Daoy (cell line): ENCODE measurements around the gene HIVEP3. TPM values are rescaled to one million over a fixed set of nuclear protein-coding genes. Genes with fewer than 3 reads are reported as not detected.
A peak's percentile ranks its signal among the peaks of the same experiment; 100 is the strongest.
"Not testable (repeated sequence)": the region's sequence is repeated elsewhere in the genome, so short reads cannot be mapped to it uniquely, and the experiment has no call there.

Experiments used
- DNase-seq: peaks from one replicate; pipeline ENCODE4 v3.0.0-alpha.2; 2015; ENCODE audit warnings: low read depth
- total RNA-seq: library from RNA; depleted of rRNA; stranded (reverse); fragments of >200 nt; shearing (Covaris generic); gene quantifications from 2 replicates; pipeline ENCODE4 v1.2.3, GENCODE V29; 2014

HIVEP3 gene
- total RNA-seq, 1 experiment from 2014 or later = 9.5 TPM

DNA sequence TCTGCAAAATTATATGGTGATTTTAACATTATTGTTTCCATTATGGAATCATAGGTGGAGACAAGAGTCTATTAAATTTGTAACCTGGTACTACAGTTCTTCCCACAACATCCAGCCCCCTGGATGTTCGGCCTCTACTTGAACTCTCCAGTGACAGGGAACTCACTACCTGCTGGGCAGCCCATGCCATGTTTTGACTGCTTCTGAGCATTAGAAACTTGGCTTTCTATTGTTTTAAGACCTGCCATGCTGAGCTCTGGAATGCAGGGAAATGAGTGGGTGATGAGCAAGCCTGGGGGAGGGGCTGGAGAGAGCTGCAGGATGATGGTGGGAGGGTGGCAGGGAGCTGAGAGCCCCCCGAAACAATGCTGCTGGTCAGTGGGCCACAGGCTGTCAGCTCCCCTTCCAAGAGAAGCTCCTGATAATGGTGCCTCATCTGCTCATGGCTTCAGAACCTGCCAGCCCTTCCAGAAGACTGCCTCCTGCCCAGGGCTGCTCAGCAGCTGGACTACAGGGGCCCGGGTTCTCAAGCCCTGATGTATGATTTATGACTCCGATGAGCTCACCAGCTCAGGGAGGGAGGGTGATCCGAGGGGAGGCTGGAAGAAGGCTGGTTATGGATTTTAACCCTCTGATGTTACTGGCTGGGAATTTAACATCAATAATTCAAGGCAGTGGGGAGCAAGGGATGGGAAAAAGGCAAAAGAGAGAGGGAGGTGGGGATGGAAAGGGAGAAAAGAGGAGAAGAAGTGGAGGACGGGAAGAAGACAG, 205.0 kb downstream of the HIVEP3 start:
- DNase-seq = peak; percentile 92

DNA sequence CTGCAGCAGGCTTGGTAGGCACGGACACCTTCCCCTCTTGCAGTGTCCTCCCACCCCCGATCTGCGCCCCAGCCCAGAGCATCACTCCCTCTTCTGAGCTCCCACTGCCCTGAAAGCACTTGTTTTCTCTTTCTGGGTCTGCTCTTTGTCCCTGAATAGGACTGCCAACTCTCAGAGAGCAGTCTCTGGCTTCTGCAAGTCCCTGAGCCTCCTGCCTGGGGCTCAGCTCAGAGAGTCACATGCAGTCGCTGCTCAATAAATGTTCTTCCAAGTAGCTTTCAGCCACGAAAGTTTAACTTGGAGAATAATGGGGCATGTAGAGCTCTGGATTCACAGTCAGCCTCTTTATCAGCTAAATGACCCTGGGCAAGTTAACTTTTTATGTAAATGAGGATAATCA, 205.6 kb downstream of the HIVEP3 start:
- no peak for DNase-seq

DNA sequence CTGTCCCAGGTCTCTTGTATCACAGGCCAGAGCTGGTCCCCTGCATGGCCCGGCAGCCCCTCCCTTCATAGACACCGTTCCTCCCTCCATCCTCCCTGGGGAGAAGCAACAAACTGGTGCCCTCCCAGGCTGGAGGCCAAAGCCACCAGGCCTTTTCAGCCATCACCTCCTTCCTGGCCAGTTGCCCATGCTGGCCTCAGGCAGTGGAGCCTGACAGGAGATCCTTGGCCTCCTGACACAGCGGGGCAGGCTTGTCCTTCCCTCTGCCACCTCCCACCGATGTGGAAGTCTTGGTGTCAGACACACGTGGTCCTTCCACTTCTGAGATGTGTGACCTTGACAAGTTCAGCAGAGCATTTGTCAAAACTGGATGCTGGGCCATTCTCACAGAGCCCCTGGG, 206.0 kb downstream of the HIVEP3 start:
- peak; percentile 51 for DNase-seq

DNA sequence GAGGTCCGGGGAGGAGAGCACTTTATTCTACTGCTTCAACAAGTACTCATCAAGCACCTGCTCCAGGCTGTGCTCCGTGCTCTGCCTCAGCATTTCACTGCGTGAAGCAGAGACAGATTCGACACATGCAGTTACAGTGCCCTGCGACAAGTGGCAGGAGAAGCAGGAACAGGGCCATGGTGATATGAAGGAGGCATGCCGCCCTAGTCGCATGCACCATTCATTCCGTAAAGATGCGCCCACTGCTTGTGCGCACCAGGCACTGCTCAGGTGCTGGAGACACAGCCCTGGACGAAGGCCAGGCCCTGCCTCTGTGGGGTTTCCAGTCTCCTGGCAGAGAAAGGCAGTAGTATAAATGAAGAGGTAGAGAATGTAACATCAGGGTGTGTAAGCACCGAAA, 206.6 kb downstream of the HIVEP3 start:
- DNase-seq = no peak

DNA sequence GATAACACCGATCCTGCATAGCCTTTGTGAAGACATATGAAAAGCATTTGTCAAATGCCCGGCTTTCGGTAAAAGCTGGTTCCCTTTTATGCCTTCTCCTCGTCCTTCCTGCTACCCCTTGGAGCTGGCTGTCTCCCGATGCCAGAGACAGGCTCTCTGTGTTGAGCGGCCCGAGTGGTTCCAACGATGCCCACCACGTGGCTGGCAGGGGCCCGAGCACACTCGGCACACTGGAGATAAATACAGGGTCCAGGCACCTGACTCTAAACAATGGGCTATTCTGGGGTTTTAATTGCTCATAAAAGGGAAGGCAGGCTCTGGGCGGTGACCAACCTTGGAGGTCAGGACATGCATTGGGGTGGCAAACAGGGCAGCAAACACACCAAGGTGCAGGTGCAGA, 207.1 kb downstream of the HIVEP3 start:
- no peak for DNase-seq

DNA sequence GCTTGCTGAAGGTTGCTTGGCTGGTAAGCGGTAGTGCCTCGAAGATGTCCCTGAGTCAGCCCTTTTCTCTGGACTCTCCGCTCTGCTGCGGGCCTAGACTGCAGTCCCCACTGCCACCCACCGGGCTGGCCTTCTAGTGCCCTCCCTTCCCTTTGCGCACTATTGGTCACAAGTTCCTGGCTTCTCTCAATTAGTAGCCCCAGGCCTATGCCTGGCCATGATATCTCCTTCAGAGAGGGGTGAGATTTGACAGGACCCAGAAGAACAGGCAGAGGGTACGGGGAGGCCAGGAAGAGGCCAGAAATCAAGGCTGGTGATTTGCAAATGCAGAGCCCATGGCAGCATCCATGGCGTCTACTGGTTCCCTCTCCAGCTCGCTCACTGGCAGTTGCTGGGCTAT, 207.7 kb downstream of the HIVEP3 start:
- no peak for DNase-seq

DNA sequence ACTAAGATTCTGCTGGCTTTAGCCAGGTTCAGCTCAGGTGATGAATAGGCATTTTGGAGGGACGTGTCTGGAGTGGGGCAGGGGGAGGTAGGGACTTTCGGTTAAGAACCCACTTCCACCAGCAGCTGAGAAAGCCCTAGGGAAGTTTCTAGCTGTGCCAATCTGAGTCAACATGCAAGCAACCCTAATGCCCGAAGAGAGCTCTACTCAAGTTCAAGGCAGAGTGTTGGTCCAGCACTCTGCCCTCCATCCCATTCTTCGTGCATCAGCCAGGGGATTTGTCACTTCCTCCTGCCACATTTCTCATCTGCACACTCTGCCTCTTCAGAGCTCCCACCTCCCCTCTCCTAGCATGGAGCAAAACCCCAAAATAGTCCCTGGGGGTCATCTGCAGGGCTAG, 208.8 kb downstream of the HIVEP3 start:
- DNase-seq = no peak

DNA sequence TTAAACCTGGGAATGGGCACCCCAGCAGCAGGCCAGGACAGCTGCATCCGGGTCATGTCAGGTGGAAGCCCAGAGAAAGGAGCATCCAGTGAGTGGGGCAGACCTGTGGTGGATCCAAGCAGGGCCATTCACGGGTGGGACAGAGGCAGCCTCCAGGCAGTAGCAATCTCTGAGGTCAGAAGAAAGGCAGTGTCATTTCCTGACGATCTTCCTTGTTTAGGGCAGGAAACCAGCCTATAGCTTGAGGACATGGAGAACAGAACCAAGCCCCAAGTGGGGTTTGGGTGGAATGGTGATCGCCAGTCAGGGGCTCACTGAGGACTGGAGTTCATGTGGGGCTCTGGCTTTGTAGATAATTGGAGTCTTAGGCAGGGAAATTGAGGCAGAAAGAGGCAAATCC, 209.4 kb downstream of the HIVEP3 start:
- no peak for DNase-seq

DNA sequence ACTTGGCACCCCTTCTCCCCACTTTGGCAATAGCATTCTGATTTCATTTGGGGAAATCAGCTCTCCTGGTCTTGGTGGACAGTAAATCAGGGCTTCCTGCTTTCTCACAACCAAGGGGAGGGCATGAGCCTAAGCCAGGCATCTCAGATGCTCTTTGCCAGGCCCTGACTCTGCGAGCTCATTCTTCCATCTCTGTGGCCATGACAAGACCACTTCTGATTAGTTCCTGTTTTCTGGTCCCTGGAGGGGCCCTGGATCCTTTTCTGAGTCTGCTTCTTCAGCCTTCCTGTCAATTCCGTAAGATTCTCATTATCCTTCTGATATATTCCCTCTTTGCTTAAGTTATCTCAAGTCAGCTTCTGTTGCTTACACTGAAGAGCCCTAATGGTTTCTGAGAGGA, 210.4 kb downstream of the HIVEP3 start:
- DNase-seq = no peak

DNA sequence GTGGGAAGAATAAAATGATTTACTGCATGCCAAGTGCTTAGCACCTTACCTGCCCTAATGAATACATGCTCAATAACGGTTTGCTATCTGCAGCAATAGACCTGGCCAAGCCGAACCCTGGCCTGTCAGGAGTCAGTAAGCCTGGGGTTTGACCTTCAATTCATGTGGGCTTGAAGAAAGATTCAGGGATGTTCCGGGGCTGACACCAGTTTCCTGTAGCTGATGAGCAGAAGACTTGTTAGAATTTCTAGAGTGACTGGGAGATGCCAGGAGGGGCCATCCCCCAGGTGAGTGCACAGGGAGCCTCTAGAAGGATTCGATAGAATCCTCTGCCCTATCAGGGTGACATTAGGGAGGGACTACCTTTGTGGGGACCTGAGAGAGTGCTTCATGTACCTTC, 210.9 kb downstream of the HIVEP3 start:
- no peak for DNase-seq

DNA sequence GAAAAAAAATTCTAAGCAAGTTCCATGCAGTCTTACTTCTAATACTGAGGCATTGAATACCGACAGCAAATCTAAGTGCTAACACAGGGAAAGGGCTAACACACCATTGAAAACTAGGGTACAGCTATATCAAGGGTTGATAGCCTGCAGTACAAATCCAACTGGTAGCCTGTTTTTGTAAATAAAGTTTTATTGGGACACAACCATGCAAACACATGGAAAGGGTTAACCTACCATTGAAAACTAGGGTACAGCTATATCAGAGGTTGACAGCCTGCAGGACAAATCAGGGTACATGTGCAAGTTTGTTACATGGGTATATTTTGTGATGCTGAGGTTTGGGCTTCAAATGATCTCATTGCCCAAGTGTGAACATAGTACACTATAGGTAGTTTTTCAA, 212.9 kb downstream of the HIVEP3 start:
- DNase-seq = no peak

DNA sequence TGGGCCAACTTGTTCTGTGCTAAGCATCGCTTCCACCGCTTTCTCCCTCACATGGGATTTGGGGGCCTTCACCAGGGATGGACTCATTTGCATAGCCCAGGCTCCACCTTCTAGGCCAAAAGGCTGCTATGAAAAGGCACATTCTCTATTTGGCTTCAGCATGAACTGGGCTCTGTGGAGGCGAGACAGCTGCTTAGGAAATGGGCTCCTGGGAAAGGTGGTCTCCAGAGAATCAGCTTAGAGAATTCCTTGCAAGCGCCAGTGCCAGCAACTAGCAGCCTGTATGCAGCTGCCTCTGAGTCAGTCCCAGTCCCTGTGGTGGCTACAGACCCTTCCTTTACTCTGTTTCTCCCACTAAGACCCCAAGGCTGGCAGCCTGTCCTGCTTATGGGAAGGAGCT, 214.5 kb downstream of the HIVEP3 start:
- no peak for DNase-seq

DNA sequence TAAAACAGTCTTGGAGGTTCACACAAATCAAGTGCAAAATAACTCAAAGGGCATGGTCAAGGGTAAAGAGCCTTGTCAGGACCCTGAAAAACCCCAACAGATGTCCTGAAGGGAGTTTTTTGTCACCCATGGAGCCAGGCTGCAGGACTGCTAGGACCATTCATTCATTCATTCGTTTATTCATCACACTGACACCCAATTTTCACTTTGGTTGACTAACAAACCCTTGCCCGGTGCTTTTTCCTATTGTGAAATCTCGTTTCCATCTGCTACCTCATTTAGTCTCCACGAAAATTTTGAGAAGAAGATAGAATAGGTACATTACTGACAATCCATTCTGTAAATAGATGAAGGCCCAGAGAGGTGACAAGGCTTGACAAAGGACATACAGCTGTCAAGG, 216.0 kb downstream of the HIVEP3 start:
- DNase-seq = no peak

DNA sequence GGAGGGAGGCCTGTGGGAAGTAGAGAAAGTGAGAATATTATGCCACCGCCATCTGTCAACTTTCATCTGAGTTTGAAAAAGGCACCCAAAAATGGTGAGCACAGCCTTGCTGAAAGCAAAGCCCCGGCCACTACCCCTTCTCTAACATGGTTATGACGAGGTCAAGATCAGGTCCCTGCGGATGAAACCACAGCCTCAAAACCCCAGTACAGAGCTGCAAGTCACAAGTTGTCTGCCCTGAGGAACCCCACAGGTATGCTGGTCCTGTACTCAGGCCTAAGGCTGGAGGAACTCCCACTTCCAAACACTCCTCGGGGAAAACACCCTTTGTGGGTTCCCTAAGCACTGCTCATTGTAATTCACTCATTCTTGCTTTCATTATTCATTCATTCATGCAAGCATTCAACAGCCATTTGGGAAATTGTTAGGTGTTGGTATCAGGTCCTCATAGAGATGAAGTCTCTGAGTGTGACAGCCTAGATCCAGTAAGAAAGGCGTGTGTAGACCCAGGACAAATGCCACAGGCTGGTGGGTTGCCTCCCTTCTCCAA, 217.7 kb downstream of the HIVEP3 start:
- no peak for DNase-seq

DNA sequence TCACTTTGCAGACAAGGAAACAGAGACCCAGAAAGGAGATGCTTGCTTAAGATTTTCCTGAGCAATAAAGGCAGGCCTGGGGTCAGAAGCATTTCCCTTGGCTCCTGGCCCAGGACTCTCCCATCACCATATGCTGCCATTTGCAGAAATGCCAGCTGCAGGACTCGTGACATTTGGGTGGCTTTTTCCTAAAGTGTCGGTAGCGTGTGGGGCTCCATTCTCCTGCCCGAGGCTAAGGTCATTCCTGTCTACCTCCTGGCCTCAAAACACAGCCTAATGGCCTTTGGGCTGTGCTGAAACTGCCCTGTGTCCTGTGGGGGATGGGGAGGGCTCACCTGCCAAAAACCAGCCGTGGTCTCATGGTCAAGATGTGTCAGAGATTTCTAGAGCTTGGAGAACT, 218.1 kb downstream of the HIVEP3 start:
- DNase-seq = no peak

DNA sequence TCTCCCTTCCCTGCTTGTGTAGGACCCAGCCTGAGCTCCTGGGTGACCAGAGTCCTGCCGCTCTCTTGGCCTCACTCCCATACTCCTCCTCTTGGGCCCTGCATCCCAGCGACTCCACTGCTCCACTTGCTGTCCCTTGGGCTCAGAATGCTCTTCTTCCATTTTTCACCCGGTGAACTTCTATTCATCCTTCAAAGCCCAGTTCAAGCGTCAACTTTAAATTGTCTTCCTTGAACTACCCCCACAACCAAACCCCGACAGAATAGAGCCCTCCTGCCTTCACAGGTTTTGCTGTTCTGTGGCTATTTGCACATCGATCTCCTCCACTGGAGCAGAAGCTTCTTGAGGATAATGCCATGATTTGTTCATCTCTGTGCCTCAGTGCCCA, 218.9 kb downstream of the HIVEP3 start:
- DNase-seq = no peak

DNA sequence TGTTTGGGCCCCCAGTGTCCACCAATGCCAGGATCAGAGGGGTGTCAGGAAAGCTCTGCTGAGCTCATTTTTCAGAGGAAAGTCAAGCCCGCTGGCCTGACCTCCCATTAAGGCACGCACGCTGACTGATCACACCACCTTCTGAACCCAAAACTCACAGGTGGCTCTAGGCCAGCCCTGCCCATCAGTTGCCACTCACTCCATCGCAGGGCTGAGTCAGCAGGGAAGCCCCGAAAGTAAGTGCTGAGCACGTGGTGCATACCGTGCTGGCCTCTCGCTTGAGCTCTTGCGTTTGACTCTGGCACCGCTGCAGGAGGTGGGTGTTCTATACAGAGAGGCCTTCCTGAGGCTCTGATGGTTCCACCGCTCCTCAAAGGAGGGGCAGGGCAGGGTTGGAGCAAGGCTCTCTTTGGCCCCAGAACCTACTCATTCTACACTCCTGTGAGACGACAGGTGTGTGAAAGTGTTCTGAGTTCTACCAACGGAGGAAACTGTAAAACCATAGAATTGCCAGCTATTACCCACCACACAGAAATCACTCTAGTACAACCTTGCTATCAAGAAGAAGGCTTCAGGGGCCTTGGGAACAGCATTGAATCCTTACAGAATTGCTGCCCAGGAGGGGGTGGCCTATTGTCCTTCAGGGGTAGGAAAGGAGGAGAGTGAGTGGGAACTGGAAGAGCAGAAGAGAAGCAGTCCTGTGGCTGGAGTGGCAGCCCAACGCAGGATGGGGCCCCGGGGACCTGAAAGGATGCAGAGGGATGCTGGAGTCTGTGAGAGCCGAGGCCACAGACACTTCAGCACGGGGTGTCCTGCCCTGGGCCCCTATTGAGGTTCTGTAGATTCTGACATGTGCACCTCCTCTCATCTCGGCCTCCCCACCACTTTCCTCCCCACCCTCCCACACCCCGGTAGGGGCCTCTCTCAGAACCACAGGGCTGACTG, 219.5 kb downstream of the HIVEP3 start:
- no peak for DNase-seq

DNA sequence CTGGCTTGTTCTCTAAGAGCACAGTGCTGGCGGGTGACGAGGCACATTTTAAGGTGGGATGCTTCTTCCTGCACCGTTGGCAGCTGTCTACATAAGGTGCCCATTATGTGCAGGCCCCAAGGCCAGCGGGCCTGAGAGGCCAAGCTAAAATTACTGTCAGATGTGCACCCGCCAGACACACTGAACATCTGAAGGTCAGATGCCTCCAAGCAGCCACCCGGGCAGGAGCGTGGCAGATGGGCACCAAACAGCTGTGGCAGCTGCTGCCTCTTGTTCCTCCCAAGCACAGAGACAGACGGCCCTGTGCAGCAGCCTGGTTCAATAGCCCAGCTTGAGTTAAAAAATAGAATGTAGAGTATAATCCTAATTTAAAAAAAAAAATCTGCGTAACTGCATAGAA, 222.3 kb downstream of the HIVEP3 start:
- no peak for DNase-seq

DNA sequence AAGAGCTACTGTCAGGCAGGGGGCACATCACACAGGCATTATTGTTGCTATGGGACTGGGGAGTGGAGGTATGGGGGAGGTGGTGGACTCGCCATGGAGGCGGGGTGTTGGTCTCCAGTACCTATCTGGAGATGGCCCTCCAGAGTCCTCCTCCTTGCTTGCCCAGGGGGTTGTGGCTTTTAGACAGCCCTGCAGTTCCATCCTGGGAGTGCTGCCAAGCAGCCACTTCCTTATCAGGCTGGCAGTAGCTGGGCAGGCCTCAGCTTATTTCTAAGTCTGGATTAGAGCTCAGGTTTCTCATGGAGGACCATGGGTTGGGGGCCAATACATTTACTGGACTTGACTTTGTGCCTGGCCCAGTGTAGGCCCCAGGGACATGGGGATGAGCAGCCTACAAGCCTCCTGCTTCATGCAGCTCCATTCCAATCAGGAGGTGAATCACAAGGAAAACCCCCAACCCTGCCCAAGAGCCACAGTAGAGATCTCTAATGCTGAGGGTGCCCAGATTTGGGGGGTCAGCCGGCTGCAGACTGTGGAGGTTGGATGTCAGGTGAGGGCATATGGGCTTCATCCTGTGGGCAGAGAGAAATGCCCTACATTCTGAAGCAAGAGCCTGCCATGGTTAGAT, 223.5 kb downstream of the HIVEP3 start:
- DNase-seq = no peak

DNA sequence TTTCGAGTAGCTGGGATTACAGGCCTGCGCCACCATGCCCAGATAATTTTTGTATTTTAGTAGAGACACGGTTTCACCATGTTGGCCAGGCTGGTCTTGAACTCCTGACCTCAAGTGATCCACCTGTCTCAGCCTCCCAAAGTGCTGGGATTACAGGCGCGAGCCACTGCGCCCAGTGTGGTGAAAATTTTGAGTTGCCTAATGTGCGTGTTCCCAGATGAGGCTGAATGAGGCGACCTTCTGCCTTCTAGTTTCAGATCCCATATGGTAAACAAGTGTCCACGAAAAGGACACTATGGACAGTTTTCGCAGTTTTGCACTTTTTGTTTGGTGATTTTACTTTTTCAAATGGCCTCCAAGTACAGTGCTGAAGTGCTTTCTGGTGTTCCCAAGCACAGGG, 226.8 kb downstream of the HIVEP3 start:
- DNase-seq = not testable (repeated sequence)

DNA sequence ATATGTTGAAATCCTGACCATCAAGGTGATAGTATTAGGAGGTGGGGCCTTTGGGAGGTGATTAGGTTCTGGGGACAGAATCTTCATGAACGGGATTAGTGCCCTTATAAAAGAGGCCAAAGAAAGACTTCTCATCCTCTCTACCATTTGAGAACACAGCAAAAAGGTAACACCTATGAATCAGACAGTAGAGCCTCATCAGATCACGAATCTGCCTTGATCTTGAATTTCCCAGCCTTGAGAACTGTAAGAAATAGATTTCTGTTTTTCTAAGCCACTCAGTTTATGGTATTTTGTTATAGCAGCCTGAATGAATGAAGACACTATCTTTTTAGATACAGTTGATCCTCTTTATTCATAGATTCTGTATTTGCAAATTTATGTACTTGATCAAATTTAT, 227.3 kb downstream of the HIVEP3 start:
- DNase-seq = no peak

DNA sequence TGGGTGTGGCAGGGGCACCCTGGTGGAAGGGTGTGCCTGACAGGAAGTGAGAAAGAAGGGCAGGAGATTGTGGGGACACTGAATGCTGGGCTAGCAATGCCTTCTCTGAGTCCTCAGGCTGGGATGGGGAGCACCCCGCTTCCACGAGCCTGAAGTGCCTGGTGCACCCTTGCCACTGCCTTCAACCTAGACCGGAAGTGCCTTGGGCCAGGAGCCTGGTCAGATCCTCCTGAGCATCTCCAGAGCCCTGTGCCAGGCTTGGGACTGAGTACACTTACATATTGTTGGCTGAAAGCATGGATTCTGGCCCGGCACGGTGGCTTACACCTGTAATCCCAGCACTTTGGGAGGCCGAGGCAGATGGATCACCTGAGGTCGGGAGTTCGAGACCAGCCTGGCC, 228.4 kb downstream of the HIVEP3 start:
- no peak for DNase-seq
